Subcutaneous adipose tissue (tissue), 4 donors: ENCODE results near the gene ETV3L. TPM values are rescaled to one million over a fixed set of nuclear protein-coding genes. Genes with fewer than 3 reads are reported as not detected.

ENCODE experiments used
- total RNA-seq, 4 donors: library from RNA; depleted of rRNA; stranded (reverse); fragments of >200 nt; gene quantifications; one replicate each; pipeline ENCODE4 v1.1.0, GENCODE V29; 2016
- TF ChIP-seq, protein P1 (sequence below): fragments of 450-650 bp; IDR thresholded peaks from one replicate; pipeline ENCODE4 v1.5.1; 2016; ENCODE audit warnings: low read depth, mild to moderate bottlenecking, control low read depth, antibody characterized with exemption, moderate library complexity

The ETV3L gene
- total RNA-seq, 4 donors from 2014 or later = not detected

DNA sequence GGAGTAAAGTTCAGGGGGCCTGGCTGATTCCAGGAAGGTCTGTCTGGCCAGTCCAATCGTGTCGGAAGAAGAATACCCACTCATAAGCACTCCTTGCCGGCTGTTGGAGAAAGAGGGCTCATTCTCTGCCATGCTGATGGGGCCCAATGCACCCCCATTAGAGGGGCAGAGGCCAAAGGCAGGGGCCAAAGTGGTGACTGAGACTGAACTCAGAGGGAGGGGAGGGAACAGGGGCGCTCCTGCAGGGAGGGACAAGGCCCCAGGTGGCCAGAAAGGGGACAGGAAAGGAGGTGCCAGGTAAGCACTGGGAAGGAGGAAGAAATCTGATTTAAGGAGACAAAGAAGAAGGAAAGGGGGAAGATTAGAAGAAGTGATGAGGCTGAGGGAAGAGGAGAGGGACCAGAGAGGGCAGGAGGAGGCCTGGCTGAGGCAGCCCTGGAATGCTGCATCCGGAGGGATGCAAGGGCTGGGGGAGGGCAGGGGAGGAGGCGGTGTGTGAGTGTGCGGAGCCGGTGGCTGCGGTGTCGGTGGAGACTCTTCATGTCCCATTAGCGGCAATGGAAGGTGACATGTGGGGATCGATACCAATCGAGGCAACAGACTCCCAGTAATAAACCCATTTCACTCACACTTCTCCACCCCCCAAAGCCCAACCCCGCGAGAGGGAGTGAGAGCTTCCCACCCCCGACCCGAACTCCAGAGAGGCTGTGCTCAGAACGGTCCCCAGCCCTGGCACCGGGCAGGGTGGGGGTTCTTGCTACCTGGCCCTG lies 12.0 kb upstream of the ETV3L start:
- TF ChIP-seq, protein P1, sequence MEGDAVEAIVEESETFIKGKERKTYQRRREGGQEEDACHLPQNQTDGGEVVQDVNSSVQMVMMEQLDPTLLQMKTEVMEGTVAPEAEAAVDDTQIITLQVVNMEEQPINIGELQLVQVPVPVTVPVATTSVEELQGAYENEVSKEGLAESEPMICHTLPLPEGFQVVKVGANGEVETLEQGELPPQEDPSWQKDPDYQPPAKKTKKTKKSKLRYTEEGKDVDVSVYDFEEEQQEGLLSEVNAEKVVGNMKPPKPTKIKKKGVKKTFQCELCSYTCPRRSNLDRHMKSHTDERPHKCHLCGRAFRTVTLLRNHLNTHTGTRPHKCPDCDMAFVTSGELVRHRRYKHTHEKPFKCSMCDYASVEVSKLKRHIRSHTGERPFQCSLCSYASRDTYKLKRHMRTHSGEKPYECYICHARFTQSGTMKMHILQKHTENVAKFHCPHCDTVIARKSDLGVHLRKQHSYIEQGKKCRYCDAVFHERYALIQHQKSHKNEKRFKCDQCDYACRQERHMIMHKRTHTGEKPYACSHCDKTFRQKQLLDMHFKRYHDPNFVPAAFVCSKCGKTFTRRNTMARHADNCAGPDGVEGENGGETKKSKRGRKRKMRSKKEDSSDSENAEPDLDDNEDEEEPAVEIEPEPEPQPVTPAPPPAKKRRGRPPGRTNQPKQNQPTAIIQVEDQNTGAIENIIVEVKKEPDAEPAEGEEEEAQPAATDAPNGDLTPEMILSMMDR = no peak

DNA sequence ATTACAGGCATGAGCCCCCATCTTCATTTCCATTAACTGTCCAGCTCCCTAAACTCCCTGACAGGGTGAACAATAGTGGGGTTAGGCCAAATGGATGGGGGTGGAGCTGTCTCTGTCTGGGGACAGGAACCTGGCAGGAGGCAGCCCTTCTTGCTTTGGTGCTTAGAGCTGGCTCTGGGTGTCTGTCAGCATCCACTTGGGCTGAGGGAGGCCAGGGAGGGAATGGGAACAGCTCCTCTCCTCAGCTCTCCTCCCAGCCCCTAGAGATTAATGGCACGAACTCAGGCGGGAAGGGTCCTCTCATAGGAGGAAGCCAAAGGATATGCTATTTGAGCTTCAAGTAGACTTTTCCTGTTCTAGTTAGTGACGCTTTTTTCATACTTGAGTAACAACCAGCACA lies 11.1 kb upstream of the ETV3L start:
- TF ChIP-seq, protein P1 = no peak

DNA sequence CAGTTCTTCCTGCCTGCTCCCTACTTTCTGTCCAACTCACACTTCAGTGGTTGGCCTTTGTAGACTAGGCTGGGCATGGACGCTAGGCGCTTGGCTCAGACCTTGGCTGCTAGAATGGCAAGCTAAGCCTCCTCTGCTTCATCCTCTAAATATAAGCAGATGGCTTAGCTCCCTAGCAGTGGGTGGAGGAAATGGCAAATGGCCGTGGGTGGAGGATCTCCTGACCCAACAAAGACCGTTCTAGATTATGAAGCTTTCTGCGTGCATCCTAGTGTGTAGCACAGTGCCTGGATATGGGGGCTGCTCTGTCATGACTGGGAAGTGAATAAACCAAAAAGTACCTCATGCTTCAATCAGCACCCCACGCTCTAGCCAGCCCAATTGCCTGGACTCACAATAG lies 10.4 kb upstream of the ETV3L start:
- TF ChIP-seq, protein P1 = no peak

DNA sequence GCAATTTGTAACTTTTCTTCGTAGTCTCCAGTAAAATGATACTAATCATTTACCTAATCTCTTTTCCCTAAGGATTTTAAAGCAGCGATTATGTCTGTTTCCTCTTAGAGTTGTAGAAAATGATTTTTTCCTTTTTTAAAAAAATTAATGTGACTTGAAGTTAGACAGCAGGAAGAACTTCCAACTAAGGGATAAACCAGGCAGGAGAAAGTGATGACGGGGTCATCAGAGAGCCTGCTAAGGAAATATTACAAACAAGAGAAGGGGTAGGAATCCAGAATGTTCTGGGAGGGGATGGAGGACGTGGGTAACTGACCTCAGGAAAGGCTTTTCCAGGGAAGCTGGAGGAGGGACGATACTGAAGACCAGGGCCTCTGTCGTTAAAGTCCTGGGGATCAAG lies 8.8 kb upstream of the ETV3L start:
- TF ChIP-seq, protein P1 = no peak

DNA sequence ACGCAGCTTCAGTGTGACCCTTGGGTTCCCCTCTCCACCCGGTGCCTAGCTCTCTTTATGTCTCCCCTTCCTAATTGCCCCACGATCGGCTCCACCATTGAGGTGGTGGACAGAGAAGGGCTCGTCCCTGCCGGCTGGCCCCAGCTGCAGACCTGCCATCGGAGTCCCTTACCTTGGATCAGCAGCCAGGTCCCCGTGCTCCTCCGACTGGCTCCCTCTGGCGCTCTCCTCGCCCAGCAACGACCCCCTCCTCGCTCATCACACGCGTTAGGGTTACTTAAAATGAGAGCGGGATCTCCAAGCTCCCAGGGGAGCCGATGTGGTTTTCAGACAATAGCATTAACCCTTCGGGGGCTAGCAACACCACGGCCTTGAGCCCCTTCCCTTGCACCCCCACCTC lies 8.1 kb upstream of the ETV3L start:
- TF ChIP-seq, protein P1 = no peak

DNA sequence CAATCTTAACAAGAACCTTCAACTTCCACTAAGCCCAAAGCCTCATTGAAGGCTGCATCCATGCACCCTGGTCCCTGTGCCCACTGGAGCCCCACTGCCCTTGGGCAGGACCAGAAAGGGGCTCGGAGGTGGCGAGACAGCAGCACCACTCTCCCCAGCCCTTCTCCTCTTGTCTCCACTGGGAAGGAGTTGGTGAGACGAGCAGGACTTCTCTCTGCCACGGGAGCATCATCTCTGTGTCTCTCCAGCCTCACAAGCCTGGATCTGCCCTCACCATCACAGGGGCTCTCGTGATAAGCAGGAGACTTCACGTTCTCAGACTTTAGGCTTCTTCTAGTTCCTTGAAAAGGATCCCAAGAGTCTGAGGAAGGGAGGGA lies 7.2 kb upstream of the ETV3L start:
- TF ChIP-seq, protein P1 = no peak

DNA sequence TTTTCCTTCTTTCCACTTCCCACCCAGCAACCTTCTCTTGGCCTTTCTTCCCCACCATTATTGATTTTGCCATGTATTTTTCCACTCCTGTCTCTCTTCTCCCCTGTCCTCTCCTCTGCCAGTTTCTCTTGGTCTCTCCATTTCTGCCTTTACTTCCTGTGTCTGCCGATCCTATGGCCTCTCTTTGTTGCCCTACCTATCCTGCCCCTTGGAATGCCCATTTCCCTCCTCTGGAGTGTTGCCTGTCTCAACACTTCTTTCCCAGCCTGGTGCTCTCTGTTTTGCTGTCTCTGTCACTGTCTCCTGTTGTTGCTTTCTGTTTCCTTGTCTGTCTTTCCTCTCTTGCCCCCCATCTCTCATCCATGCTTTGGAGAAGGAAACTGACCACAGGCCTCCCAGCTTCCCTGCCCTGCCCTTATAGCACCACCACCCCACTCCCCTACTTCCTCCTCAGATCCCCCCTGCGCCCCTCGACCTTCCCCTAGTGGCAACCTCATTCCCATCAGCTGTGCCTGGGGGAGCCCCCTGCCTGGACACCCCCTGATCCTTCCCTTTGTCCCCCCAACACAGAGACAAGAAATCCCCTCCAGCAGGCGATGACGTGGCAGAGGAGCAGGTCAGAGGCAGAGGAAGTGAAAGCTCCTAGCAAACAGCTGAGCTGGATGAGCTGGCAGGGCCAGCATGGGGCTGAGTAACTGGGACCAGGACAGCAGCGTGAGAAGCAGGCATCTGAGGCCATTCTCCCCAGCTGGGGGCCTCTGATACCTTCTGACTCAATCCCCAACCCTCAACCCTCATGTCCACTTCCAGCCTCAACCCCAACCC lies 6.6 kb upstream of the ETV3L start:
- TF ChIP-seq, protein P1 = no peak
